HG03342 (cell line): ENCODE measurements around the gene TSPAN32.
"Not testable (repeated sequence)": the region's sequence is repeated elsewhere in the genome, so short reads cannot be mapped to it uniquely, and the experiment has no call there.

ENCODE experiments used
- ATAC-seq: cut with Tn5 transposase; IDR thresholded peaks from one replicate; pipeline ENCODE4 v1.9.1; 2021; ENCODE audit warnings: mild to moderate bottlenecking, moderate library complexity; ENCODE audit not compliant: unreplicated experiment

The TSPAN32 gene

GRCh38 chr11:2280208-2280607 is 21.6 kb upstream of the TSPAN32 start:
- ATAC-seq, result no peak

- not testable (repeated sequence) for ATAC-seq
These were observed 15.5 kb upstream of the TSPAN32 start for GRCh38 chr11:2286350-2286749.

GRCh38 chr11:2287091-2287490 is 14.7 kb upstream of the TSPAN32 start:
- no peak for ATAC-seq

GRCh38 chr11:2289350-2289749 is 12.5 kb upstream of the TSPAN32 start:
- ATAC-seq, result no peak

- ATAC-seq, result no peak
These were observed 12.0 kb upstream of the TSPAN32 start for GRCh38 chr11:2289859-2290258.

GRCh38 chr11:2290351-2290841 is 11.4 kb upstream of the TSPAN32 start:
- ATAC-seq, result no peak

- no peak for ATAC-seq
These were observed 8.3 kb upstream of the TSPAN32 start for GRCh38 chr11:2293531-2293971.

- no peak for ATAC-seq
These were observed 7.6 kb upstream of the TSPAN32 start for GRCh38 chr11:2293984-2294925.

- no peak for ATAC-seq
These were observed 6.9 kb upstream of the TSPAN32 start for GRCh38 chr11:2294926-2295290.

GRCh38 chr11:2295971-2296912 is 5.6 kb upstream of the TSPAN32 start:
- ATAC-seq, result no peak

- ATAC-seq, result no peak
These were observed 4.7 kb upstream of the TSPAN32 start for GRCh38 chr11:2296913-2297622.

GRCh38 chr11:2297623-2298030 is 4.2 kb upstream of the TSPAN32 start:
- no peak for ATAC-seq

GRCh38 chr11:2298131-2298794 is 3.5 kb upstream of the TSPAN32 start:
- no peak for ATAC-seq

- ATAC-seq, result no peak
These were observed 2.7 kb upstream of the TSPAN32 start for GRCh38 chr11:2298795-2299761.

GRCh38 chr11:2299773-2300172 is 2.0 kb upstream of the TSPAN32 start:
- no peak for ATAC-seq

GRCh38 chr11:2300290-2300935 is 1.4 kb upstream of the TSPAN32 start:
- ATAC-seq, result no peak

GRCh38 chr11:2300936-2301630 is 730 bp upstream of the TSPAN32 start:
- ATAC-seq, result no peak

GRCh38 chr11:2302306-2302895 is 588 bp downstream of the TSPAN32 start:
- no peak for ATAC-seq
